Osteoblast (primary cell): ENCODE measurements around the gene ZBTB39. TPM values are rescaled to one million over a fixed set of nuclear protein-coding genes. Genes with fewer than 3 reads are reported as not detected.

Experiments
- DNase-seq: peaks from one replicate; pipeline ENCODE4 v3.0.0; 2011; ENCODE audit warnings: low spot score, mixed read lengths; ENCODE audit not compliant: insufficient read length; ENCODE audit errors: missing footprints
- H2AFZ ChIP-seq: 2 replicates; pipeline ENCODE4 v1.6.0; 2011; ENCODE audit warnings: mild to moderate bottlenecking, low read length
- H3K27ac ChIP-seq: 2 replicates; pipeline ENCODE4 v1.5.1; 2011; ENCODE audit warnings: mild to moderate bottlenecking, low read depth, low read length, moderate library complexity
- H3K27me3 ChIP-seq: 2 replicates; pipeline ENCODE4 v1.6.0; 2012; ENCODE audit warnings: mild to moderate bottlenecking, control low read depth, inconsistent platforms, low read length, moderate library complexity; ENCODE audit not compliant: insufficient read depth
- H3K36me3 ChIP-seq: 2 replicates; pipeline ENCODE4 v1.5.1; 2011; ENCODE audit warnings: mild to moderate bottlenecking, low read length, control low read depth, moderate library complexity; ENCODE audit not compliant: insufficient read depth
- H3K4me1 ChIP-seq: 2 replicates; pipeline ENCODE4 v1.5.1; 2011; ENCODE audit warnings: mild to moderate bottlenecking, low read length, control low read depth, moderate library complexity; ENCODE audit not compliant: insufficient read depth
- H3K4me2 ChIP-seq: 2 replicates; pipeline ENCODE4 v1.6.0; 2011; ENCODE audit warnings: mild to moderate bottlenecking, low read length; ENCODE audit not compliant: insufficient read depth
- H3K4me3 ChIP-seq: fragments of 200-600 bp; sonication (generic); 3 replicates; pipeline ENCODE4 v1.5.1; 2012; ENCODE audit warnings: mild to moderate bottlenecking, low read length, inconsistent platforms; ENCODE audit not compliant: insufficient read depth
- H3K79me2 ChIP-seq: 2 replicates; pipeline ENCODE4 v1.6.0; 2012; ENCODE audit warnings: mild to moderate bottlenecking, low read length, control low read depth, inconsistent platforms; ENCODE audit not compliant: insufficient read depth
- H3K9me3 ChIP-seq: 2 replicates; pipeline ENCODE4 v1.5.1; 2011; ENCODE audit warnings: low read depth, low read length, control low read depth
- H4K20me1 ChIP-seq: 2 replicates; pipeline ENCODE4 v1.6.0; 2012; ENCODE audit warnings: mild to moderate bottlenecking, low read length, control low read depth; ENCODE audit not compliant: insufficient read depth
- CTCF ChIP-seq: IDR thresholded peaks from 2 replicates; pipeline ENCODE4 v1.5.1; 2011; ENCODE audit warnings: mild to moderate bottlenecking, low read depth, low read length, moderate library complexity; ENCODE audit errors: extremely low read depth
- total RNA-seq: library from RNA; depleted of rRNA; stranded (reverse); fragments of >200 nt; gene quantifications from 2 replicates; pipeline ENCODE4 v1.2.3, GENCODE V29; 2012

Gene ZBTB39
- total RNA-seq, 1 donor, result 4.7 TPM

- peaks cover 31% of the 10 kb centered on the region for H3K79me2 ChIP-seq
- no peak overlapping the region for H3K4me2 ChIP-seq
- no peak overlapping the region for H3K27ac ChIP-seq
- no peak for DNase-seq
- no peaks in the 10 kb centered on the region for H3K27me3 ChIP-seq
- H3K9me3 ChIP-seq, result no peaks in the 10 kb centered on the region
- H4K20me1 ChIP-seq, result peaks cover 49% of the 10 kb centered on the region
- no peak for TF ChIP-seq CTCF
- H3K36me3 ChIP-seq, result peaks cover 22% of the 10 kb centered on the region
- H3K4me1 ChIP-seq, result peaks cover 14% of the 10 kb centered on the region
- H3K4me3 ChIP-seq, result no peak overlapping the region
- H2AFZ ChIP-seq, result no peak overlapping the region
Observed at GRCh38 chr12:56998981-56999380, 7.4 kb downstream of the ZBTB39 start.

- H3K36me3 ChIP-seq, result peaks cover 16% of the 10 kb centered on the region
- H2AFZ ChIP-seq, result no peak overlapping the region
- no peaks in the 10 kb centered on the region for H3K9me3 ChIP-seq
- DNase-seq, result no peak
- H3K4me2 ChIP-seq, result no peak overlapping the region
- peaks cover 24% of the 10 kb centered on the region for H3K79me2 ChIP-seq
- H3K27me3 ChIP-seq, result no peaks in the 10 kb centered on the region
- peaks cover 14% of the 10 kb centered on the region for H3K4me1 ChIP-seq
- H4K20me1 ChIP-seq, result peaks cover 49% of the 10 kb centered on the region
- no peak for TF ChIP-seq CTCF
- no peak overlapping the region for H3K27ac ChIP-seq
- H3K4me3 ChIP-seq, result no peak overlapping the region
Observed at GRCh38 chr12:56998316-56998715, 8.0 kb downstream of the ZBTB39 start.

GRCh38 chr12:56996793-56997545 lies 9.4 kb downstream of the ZBTB39 start:
- Histone ChIP-seq H2AFZ (no peak overlapping the region), H3K4me2 (no peak overlapping the region), H3K79me2 (peaks cover 14% of the 10 kb centered on the region), H3K4me3 (no peak overlapping the region), H3K27me3 (no peaks in the 10 kb centered on the region), H3K4me1 (peaks cover 14% of the 10 kb centered on the region), H3K27ac (no peak overlapping the region), H4K20me1 (peaks cover 41% of the 10 kb centered on the region), H3K36me3 (peaks cover 3% of the 10 kb centered on the region), H3K9me3 (no peaks in the 10 kb centered on the region)
- DNase-seq, result no peak
- TF ChIP-seq CTCF, result no peak

GRCh38 chr12:56995930-56996496 lies 10.3 kb downstream of the ZBTB39 start:
- Histone ChIP-seq H3K9me3 (no peaks in the 10 kb centered on the region), H3K4me1 (peaks cover 14% of the 10 kb centered on the region), H3K4me2 (no peak overlapping the region), H3K36me3 (no peaks in the 10 kb centered on the region), H3K4me3 (no peak overlapping the region), H3K79me2 (peaks cover 10% of the 10 kb centered on the region), H4K20me1 (peaks cover 37% of the 10 kb centered on the region), H3K27ac (no peak overlapping the region), H2AFZ (no peak overlapping the region), H3K27me3 (peaks cover 3% of the 10 kb centered on the region)
- no peak for DNase-seq
- TF ChIP-seq CTCF, result no peak
